GM18526 (cell line): Measurements from ENCODE around the gene RPL35.
A peak's percentile ranks its signal among the peaks of the same experiment; 100 is the strongest.

Source experiments
- POLR2A ChIP-seq: IDR thresholded peaks from 3 replicates; pipeline ENCODE4 v1.6.1; 2011; ENCODE audit not compliant: insufficient read length; ENCODE audit errors: extremely low read depth

The RPL35 gene

DNA sequence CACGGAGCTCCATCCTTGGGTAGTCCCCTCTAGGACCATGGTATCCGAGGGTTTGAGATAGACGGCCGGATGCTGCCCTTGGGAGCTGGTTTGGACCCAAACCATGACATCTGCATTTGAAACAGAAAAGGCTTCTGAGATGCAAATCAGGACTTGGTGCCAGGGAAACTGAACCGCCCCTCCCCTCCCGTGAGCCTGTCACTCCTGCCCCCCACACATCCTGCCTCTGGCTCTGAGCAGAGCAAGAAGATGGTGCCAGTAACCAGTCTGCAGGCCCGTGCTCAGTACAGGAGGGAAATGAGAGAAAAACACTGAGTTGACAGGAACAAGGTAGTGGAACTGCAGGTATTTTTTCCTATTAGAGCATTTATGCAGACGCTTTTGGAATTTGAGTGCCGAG, 18.7 kb upstream of the RPL35 start:
- no peak for TF ChIP-seq POLR2A

GRCh38 chr9:124879226-124879625, 17.5 kb upstream of the RPL35 start:
- TF ChIP-seq POLR2A = no peak

- no peak for TF ChIP-seq POLR2A
These were observed 16.8 kb upstream of the RPL35 start for GRCh38 chr9:124878518-124878917.

DNA sequence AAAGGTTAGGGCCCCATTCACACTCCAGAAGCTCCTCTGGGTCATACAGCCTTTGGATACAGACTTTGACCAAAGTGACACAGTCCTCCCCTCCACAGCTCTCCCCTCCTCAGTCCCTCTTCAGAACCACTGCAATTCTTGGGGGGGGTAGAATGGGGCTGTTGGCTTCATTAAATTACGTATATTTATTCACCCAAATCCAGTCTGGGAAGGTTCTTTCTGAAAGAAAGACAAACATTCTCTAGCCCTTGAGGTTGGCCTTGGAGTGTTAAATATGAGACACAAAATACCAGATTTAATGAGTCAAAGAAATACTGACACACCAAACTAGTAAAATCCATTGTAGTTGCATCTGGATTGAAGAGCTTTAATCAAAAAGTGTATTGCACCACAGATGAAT, 16.3 kb upstream of the RPL35 start:
- no peak for TF ChIP-seq POLR2A

DNA sequence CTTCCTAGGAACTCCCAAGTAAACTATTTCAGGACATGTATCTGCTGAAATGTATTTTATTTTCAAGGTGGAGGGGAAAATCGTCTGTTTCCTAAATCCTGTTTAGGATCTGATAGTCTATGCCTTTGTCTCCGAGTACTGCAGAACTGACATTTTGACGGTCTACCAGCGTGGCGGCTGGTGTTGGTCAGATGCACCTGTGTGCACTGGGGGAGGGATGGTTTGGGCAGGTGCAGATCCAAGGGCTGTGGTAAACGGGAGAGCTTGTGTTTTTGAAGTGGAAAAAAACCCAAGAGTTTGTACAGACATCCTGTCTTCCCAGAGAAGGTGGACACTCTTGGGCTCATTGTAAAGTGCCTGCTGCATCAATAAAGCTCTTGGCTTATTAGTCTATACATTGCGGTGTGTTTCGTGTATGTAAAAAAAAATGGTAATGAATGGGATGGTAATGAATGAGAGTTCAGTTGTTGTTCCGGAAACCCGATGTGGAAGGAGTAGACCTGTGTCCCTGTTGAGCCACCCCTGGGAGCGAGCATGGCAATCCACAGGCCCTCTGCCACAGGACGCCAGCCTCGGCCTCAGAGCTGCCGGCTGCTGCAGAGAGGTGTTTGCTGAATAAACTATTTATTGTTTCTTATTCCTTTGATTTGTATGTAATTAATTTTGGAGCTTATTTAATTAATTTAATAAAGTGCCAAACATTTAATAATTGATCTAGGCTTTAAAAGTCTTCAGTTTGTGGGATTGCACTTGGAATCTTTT, 15.4 kb upstream of the RPL35 start:
- no peak for TF ChIP-seq POLR2A

- TF ChIP-seq POLR2A = no peak
These were observed 13.7 kb upstream of the RPL35 start for GRCh38 chr9:124875501-124875900.

GRCh38 chr9:124873664-124874063, 11.9 kb upstream of the RPL35 start:
- no peak for TF ChIP-seq POLR2A

GRCh38 chr9:124871156-124871561, 9.4 kb upstream of the RPL35 start:
- TF ChIP-seq POLR2A = peak; percentile 12

GRCh38 chr9:124870723-124871122, 9.0 kb upstream of the RPL35 start:
- TF ChIP-seq POLR2A = no peak

- TF ChIP-seq POLR2A = peak; percentile 48
These were observed 8.3 kb upstream of the RPL35 start for GRCh38 chr9:124869986-124870560.

DNA sequence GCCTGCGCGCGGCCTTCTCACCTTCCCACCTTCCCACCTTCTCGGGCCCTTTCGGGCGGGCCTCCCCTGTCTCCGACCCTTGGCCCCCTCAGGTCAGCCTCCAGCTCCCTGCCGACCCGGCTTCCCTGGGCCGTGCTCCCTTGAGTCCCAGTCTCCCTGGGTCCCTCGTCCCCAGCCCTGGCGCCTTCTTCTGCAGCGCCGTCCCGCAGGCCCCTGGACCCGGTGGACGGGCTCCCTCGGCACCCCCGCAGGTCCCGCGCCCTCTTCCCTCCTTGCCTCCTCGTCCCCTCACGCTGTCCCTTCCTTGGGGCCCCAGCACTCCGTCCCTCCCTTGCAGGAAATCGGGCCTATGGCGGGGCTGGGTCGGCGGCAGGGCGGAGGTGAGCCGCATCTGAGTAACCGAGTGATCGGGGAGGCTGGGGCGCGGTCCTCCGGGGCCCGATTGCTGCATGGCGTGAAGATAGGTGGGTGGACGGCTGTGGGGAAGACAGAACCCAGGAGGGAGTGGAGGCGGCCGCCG, 7.8 kb upstream of the RPL35 start:
- no peak for TF ChIP-seq POLR2A

GRCh38 chr9:124868511-124869465, 7.0 kb upstream of the RPL35 start:
- TF ChIP-seq POLR2A = peak; percentile 94

- TF ChIP-seq POLR2A = no peak
These were observed 1.7 kb upstream of the RPL35 start for GRCh38 chr9:124863371-124863871.

- no peak for TF ChIP-seq POLR2A
These were observed 995 bp downstream of the RPL35 start for GRCh38 chr9:124860582-124861341.

DNA sequence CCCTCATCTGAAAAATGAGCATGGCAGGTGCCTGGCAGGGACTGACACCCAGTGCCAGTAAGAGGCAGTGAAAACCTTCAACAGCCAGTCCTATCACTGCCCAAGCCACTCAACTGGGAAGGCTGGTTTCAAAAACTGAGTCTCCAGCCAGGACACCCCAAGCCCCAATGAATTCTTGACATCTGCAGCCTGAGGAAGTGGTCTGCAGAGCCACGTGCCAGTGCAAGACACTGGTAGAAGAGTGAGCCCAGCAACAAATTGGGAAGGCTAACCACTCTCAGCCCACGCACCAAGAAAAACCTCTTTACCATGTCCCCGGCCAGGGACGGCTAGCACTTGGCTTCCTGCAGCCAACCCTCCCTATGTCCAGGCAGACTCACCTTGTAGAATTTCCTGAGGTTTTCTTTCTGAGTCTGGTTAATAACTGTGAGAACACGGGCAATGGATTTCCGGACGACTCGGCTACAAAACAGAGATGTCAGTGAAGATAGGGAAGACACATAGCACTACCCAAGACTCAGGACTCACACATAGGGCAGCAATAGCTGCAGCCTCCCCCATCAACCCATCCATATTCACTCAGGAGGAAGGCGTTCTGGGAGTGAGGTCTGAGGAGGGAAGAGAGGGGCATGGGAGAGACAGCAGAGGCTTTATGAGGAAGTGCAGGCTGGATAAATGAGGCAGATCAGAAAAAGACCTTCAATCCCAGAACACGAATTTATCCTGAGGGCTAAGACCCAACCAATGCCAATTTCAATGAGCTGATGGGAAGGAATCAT, 1.8 kb downstream of the RPL35 start:
- no peak for TF ChIP-seq POLR2A
